Activated CD4-positive, CD25-positive, alpha-beta regulatory T cell treated with anti-CD3 and anti-CD28 coated beads, Interleukin-2, amount 50 U/mL, for 16 hours (primary cell): ENCODE data around the gene NLRC5.
"Not testable (repeated sequence)": the region's sequence is repeated elsewhere in the genome, so short reads cannot be mapped to it uniquely, and the experiment has no call there.

Source experiments
- DNase-seq: peaks from one replicate; pipeline ENCODE4 v3.0.0-alpha.2; 2020; ENCODE audit warnings: low read depth, low spot score

Gene NLRC5

DNA sequence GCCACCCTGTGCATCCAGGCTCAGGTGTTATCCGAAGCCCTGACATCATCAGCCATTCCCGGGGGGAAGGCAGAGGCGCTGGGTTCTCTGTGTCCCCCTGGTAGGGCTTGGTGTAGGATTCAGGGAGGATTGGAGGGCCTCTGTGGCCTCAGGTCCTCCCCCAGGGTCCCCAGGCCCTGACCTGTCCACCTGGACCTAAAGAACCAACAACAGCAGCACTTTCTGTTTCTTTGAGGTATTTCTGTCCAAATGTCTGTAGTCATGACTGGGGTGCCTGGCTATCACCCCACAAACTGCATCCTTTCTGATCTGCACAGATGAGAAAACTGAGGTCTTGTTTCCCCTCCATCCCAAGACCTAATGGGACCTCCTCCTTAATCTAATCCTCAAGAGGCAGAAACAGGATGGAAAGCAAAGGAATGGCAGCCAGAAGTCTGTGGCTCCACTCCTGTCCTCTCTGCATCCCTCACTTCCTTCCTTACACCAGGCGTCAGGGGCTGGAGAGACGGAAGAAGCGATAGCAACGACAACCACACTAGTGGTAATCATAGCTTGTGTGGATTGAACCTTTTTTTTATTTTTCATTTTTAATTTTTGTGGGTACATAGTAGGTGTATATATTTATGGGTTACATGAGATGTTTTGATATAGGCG, 11.8 kb downstream of the NLRC5 start:
- DNase-seq: no peak

- DNase-seq: no peak
Observed at GRCh38 chr16:57003439-57004386, 14.4 kb downstream of the NLRC5 start.

- DNase-seq: no peak
Observed at GRCh38 chr16:57004387-57005250, 15.3 kb downstream of the NLRC5 start.

GRCh38 chr16:57005597-57005996, 16.2 kb downstream of the NLRC5 start:
- DNase-seq: not testable (repeated sequence)

DNA sequence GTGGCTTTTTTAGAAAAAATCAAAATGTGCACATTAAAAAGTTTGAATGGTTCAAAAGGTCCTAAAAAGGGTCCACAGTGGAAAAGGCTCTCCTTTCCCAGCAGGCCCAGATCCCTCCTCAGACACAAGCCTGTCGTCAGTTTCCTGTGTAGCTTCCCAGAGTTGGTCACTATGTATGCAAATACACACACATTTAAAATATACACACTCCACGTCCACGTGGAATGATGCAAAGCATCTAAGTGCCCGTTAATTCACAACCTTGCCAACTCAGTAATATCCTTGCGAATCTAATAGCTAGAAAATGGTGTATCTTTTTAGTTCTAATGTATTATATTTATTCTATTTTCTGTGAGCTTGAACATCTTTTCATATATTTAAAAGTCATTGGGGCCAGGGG, 17.7 kb downstream of the NLRC5 start:
- no peak for DNase-seq

- no peak for DNase-seq
Observed at GRCh38 chr16:57007530-57007929, 18.2 kb downstream of the NLRC5 start.

GRCh38 chr16:57008440-57008839, 19.1 kb downstream of the NLRC5 start:
- no peak for DNase-seq

DNA sequence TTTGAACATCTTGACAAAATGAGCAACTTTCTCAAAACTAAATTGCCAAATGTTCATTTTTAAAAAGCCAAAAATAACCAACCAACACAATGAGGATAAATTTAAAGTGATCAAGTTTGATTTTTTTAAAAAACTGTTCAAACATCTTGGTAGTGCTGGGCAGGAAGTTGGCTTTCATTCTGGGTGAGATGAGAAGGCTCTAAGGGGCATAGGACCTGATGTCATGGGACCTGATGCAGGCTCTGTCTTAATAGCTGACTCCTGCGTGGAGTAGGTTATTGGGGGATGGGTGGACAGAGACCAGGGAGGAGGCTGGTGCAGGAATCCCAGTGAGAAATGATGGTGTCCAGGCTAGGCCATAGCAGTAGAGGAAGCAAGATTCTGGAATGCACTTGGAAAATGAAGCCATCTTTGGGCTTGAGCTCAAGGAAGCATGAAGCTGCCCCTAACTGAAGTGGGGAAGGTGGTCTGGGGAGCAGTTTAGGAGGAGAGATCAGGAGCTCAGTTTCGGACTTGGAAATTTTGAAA, 20.4 kb downstream of the NLRC5 start:
- no peak for DNase-seq

GRCh38 chr16:57012353-57012752, 23.0 kb downstream of the NLRC5 start:
- DNase-seq: no peak

DNA sequence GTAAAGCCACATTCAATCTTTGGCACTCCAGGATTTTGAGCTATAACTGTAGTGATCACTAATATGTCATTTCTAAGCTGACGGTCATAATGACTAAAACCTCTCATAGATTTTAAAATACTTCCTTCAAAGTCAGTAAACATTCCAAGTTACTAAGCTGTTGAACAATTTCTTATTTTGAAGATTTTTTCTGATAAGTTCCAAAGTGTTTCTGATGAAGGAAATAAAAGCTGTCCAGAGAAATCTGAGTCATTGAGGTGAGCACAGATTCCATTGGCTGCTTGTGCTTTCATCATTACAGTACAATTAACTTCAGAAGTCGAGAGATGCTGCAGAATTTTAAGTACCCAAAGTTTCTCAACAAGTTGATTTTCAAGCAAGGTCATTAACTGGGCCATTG, 23.9 kb downstream of the NLRC5 start:
- DNase-seq: no peak

GRCh38 chr16:57013902-57014301, 24.5 kb downstream of the NLRC5 start:
- DNase-seq: no peak

DNA sequence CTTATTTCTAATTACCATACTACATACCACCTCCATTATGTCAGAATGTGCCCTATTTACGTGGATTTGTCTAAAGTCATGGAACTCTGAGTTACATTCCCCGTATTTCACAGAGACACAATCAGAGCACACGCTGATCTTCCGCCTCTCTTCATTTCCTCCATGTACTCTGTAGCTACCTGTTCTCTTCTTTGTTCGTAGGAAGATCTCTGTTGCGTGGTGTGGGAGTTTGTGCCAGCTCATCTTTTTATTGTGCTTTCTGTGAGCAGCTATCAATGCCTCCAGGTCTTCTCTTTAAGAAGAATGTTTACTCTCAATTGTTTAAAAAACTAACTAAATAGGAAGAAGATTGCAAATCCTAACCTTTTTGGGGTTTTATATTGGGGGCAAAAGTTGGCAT, 26.9 kb downstream of the NLRC5 start:
- DNase-seq: no peak

GRCh38 chr16:57016831-57017230, 27.5 kb downstream of the NLRC5 start:
- DNase-seq: no peak

DNA sequence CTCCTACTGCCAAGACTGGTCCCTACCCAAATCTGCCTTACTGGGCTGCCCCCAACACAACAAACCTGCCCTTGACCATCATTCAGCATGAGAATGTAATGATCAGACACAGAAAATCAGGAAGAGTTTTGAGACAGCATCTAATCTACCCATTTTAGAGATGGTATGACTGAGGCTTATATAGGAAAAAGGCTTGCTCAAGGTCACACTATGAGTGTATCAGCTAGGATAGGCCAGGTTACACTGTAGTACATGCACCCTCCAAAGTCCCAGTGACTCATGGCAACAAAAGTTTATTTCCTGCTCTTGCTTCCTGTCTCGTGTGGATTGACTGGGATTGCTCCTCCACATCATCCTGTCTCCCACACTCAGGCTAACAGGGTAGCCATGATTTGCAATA, 27.9 kb downstream of the NLRC5 start:
- no peak for DNase-seq

DNA sequence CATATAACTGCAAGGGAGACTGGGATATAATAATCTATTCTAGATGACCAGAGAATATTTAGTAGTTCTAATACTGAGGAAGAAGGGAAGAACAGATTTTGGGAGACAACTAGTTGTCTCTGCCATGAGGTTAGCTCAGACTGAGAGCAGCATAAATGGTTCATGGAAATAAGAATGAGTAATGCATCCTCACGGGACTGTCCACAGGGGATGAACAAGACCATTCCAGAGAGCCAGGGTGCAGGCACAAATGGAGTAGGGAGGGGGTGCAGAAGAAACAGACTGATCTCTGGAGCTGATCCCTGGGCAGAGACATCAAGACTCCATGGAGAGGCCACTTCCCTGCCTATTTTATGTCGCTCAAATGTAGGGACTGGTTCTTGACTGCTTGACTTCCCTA, 30.4 kb downstream of the NLRC5 start:
- DNase-seq: no peak

DNA sequence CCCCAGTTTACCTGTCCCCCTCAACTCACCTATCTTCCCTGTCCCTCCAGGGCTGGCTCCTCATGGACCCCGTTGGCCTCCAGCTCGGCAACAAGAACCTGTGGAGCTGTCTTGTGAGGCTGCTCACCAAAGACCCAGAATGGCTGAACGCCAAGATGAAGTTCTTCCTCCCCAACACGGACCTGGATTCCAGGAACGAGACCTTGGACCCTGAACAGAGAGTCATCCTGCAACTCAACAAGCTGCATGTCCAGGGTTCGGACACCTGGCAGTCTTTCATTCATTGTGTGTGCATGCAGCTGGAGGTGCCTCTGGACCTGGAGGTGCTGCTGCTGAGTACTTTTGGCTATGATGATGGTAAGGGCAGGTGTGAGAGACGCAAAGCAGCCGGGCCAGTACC, 31.3 kb downstream of the NLRC5 start:
- no peak for DNase-seq

DNA sequence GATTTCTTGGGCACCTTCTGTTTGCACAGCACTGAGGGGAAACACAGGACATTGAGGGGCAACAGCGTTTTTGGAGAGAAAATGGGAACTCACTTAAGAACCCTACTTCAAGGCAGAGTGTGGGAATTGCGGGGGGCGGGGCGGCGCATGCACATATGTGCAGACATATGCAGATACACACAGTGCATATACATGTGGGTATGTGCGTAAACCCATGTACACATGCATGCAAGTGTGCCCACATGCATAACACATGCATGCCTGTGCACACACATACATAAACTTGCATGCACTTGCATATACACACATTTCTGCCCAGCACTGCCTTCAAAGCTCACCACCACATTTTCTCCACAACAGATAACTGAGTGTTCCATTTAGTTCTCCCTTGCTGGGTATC, 32.4 kb downstream of the NLRC5 start:
- DNase-seq: no peak

DNA sequence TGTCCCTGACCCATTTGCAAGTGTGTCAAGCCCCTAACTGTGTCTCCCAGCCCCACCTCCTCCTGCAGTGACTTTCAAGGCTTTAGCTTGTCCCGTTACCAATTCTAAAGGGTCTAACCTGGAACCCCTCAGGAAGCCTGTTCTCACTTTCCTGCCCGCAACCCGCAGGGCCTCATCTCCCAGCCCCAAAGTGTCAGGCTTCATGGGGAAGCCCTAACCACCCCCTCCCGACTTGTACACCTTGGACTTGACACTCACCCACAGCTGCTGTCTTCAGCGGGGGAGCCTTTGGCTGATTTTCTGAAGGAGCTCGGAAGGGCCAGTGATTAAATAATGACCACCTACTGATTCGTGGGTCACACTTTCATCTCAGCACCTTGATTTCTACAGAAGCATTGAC, 33.1 kb downstream of the NLRC5 start:
- DNase-seq: no peak

DNA sequence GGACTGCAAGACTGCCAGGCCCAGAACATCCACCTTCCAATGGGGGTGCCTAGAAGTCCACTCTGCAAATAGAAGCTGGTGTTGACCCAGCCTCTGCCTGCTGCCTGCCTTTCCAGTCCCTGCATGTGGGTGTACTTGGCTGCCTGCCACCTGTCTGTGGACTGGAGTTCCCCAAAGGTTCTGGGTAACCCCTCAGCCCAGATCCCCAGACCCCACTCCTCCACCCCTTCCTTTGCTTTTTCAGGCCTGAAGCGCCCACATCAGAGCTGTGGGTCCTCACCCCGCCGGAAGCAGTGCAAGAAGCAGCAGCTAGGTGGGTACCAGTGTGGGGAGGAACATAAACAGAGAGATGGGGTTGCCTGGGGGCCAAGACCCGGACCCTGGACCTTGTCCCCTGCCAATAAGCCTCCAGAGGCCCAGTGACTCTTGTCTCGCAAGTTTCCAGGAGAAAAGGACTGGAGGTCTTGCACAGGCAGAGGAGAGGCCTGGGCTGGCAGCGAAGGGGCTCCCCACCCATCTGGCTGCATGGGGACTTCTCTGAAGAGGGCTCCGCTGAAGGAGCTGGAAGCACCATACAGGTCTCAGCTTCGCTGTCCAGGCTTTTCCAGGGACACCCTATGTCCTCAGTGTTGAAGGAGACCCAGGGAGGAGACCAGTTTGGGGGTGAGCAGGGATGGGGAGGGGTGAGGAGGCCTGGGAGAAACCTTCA, 34.3 kb downstream of the NLRC5 start:
- peak; percentile 47 for DNase-seq

- no peak for DNase-seq
Observed at GRCh38 chr16:57024894-57025680, 35.7 kb downstream of the NLRC5 start.
